ENCODE measurements around the gene DDX43. TPM values are rescaled to one million over a fixed set of nuclear protein-coding genes. Genes with fewer than 3 reads are reported as not detected.

Gene DDX43
- total RNA-seq, 1 experiment from 2014 or later, result 0.33 TPM

GRCh38 chr6:73452107-73452461, 57.5 kb downstream of the DDX43 start, which contains the start of gene CGAS:
Gene CGAS (minus strand): TSS chr6:73452297. CDS start chr6:73452181, 116 bp downstream.
- Mint-ChIP-seq H3K4me3 (peak within 1 kb of the TSS; percentile 23 to 52; a peak in 3 of 5 replicates), H3K36me3 (ENCODE audit: insufficient read depth in 1 of 3, low read depth in 3 of 3) (peaks cover 0 to 4% (median 0%) of the 10 kb centered on the region in 3 experiments; a peak in 2 of 7 replicates), H3K27me3 (ENCODE audit: low read depth) (peaks cover 28% of the 10 kb centered on the region), H3K4me1 (no peaks in the 10 kb centered on the region; a peak in 1 of 4 replicates), H3K27ac (no peak within 1 kb of the TSS), H3K9me3 (peaks cover 0 to 4% of the 10 kb centered on the region in 2 experiments; a peak in 1 of 5 replicates)
- Histone ChIP-seq H3K4me1 (ENCODE audit: insufficient read depth, low read length) (no peaks in the 10 kb centered on the region), H3K18ac (ENCODE audit: insufficient read length, low read depth, low read length) (peak within 1 kb of the TSS; percentile 96), H3K14ac (ENCODE audit: insufficient read depth, low read length) (peak within 1 kb of the TSS; percentile 91; the same call in 1 of the 2 replicates), H2BK20ac (ENCODE audit: low read depth, low read length, poor library complexity, severe bottlenecking) (no peak within 1 kb of the TSS), H3K79me1 (ENCODE audit: insufficient read depth, low read depth, low read length, poor library complexity, severe bottlenecking) (no peaks in the 10 kb centered on the region), H3K27ac (ENCODE audit: insufficient read length, low read depth, low read length) (no peak within 1 kb of the TSS), H2AFZ (ENCODE audit: low read length) (peak within 1 kb of the TSS; percentile 75), H3K27me3 (ENCODE audit: insufficient read depth, low read length) (no peaks in the 10 kb centered on the region), H3K23me2 (ENCODE audit: insufficient read length, low read depth, low read length, poor library complexity, severe bottlenecking) (peaks cover 3% of the 10 kb centered on the region), H4K5ac (ENCODE audit: insufficient read length, low read depth, low read length) (no peak within 1 kb of the TSS), H4K8ac (replicated peaks; ENCODE audit: insufficient read length, low read depth, low read length) (no peak within 1 kb of the TSS), H4K20me1 (ENCODE audit: control insufficient read depth, insufficient read depth, insufficient read length) (no peaks in the 10 kb centered on the region), H3K4me2 (ENCODE audit: insufficient read depth, insufficient read length, low read length) (peak within 1 kb of the TSS; percentile 18), H3K4ac (ENCODE audit: low read depth, low read length) (no peak within 1 kb of the TSS), H3K56ac (ENCODE audit: insufficient read length, low read depth, low read length) (no peak within 1 kb of the TSS), H3K9me3 (ENCODE audit: control insufficient read depth, low read depth, low read length) (no peaks in the 10 kb centered on the region), H3K23ac (ENCODE audit: insufficient read length, low read depth, low read length) (no peak within 1 kb of the TSS), H2BK12ac (ENCODE audit: insufficient read length, low read depth, low read length) (no peak within 1 kb of the TSS), H3K9ac (ENCODE audit: extremely low read depth, insufficient read length, low read length) (no peak within 1 kb of the TSS), H3T11ph (ENCODE audit: low read length) (no peak within 1 kb of the TSS), H2AK5ac (ENCODE audit: insufficient read length, low read length) (no peak within 1 kb of the TSS), H2BK5ac (ENCODE audit: insufficient read length, low read length) (no peak within 1 kb of the TSS), H3K79me2 (ENCODE audit: insufficient read depth, low read length) (no peaks in the 10 kb centered on the region), H2BK120ac (ENCODE audit: low read depth, low read length, poor library complexity, severe bottlenecking) (no peak within 1 kb of the TSS), H2BK15ac (ENCODE audit: low read depth, low read length) (no peak within 1 kb of the TSS), H4K91ac (ENCODE audit: insufficient read length, low read depth, low read length) (no peak within 1 kb of the TSS)
- no peak for TF ChIP-seq CTCF (conservative IDR thresholded peaks at IDR 0.05)
- WGBS (ENCODE audit: extremely low coverage, insufficient read length, low lambda C conversion rate), result no CpG with 5 or more reads among the region's 23 CpGs
- DNase-seq, result no peak

Data from H9 (cell line).